Heart right ventricle (tissue), 16 donors: ENCODE data around the gene OTUD7B. TPM values are rescaled to one million over a fixed set of nuclear protein-coding genes. Genes with fewer than 3 reads are reported as not detected.

Experiments used
- ATAC-seq, 8 donors: fragments of 200-7000 bp; cut with Tn5 transposase; one replicate each; pipeline ENCODE4 v1.9.1; 2020; ENCODE audit warnings: mild to moderate bottlenecking in 8 of 8, moderate library complexity in 8 of 8, moderate number of reproducible peaks in 1 of 8
- DNase-seq, 2 donors: peaks; one replicate each; pipeline ENCODE4 v3.0.0-alpha.2; 2020
- H3K27ac ChIP-seq, 10 donors: fragments of 200-600 bp; sonication (generic) in 2 of 10; one replicate each; pipeline versions ENCODE4 v1.5.0 to v1.8.0; 2020 to 2022; ENCODE audit warnings: mild to moderate bottlenecking in 3 of 10
- H3K27me3 ChIP-seq, 7 donors: fragments of 200-600 bp; one replicate each; pipeline ENCODE4 v1.8.0; 2021 to 2022; ENCODE audit warnings: mild to moderate bottlenecking in 2 of 7
- H3K36me3 ChIP-seq, 9 donors: fragments of 200-600 bp; sonication (generic) in 1 of 9; one replicate each; pipeline versions ENCODE4 v1.5.0 to v1.8.0; 2020 to 2022; ENCODE audit warnings: mild to moderate bottlenecking in 2 of 9
- H3K4me1 ChIP-seq, 9 donors: fragments of 200-600 bp; sonication (generic) in 1 of 9; one replicate each; pipeline versions ENCODE4 v1.5.0 to v1.8.0; 2020 to 2022; ENCODE audit warnings: mild to moderate bottlenecking in 4 of 9
- H3K4me3 ChIP-seq, 10 donors: fragments of 200-600 bp; sonication (generic) in 2 of 10; one replicate each; pipeline versions ENCODE4 v1.5.0 to v1.8.0; 2020 to 2022; ENCODE audit warnings: mild to moderate bottlenecking in 7 of 10, moderate library complexity in 2 of 10
- H3K9me3 ChIP-seq, 11 donors: fragments of 200-600 bp in 10 of 11; sonication (generic) in 2 of 11; one replicate each; pipeline versions ENCODE4 v1.5.0 to v1.8.0; 2013 to 2022; ENCODE audit warnings: mild to moderate bottlenecking in 2 of 11, control low read depth in 1 of 11, moderate library complexity in 1 of 11
- WGBS, 2 donors: extraction: QIAGEN DNeasy Blood & Tissue Kit; methylation state at CpG; one replicate each; pipeline ENCODE4 v1.1.7; 2013; ENCODE audit warnings: inconsistent platforms in 1 of 2; 5-methylcytosine and 5-hydroxymethylcytosine counted together
- intact Hi-C, 10 donors: fragments of 100-400 bp; cut with DNase I; formaldehyde crosslinking; loops; one replicate each; pipeline versions ENCODE4 v1.11.1 to v1.14.2; 2022
- polyA plus RNA-seq, 2 donors: library from polyadenylated mRNA; stranded (reverse); fragments of 200-250 nt; gene quantifications; one replicate each; pipeline ENCODE4 v1.2.3, GENCODE V29; 2013
- total RNA-seq, 10 donors: library from RNA; stranded (reverse); fragmentation: NEBNext Ultra II Directional in 3 of 10; extraction: Animal tissue kit (Norgen Biotek cat#: 25700) in 3 of 10; gene quantifications; one replicate each; pipeline versions ENCODE4 v1.2.1 to v1.2.4, GENCODE V29; 2021 to 2023
- TF ChIP-seq, protein P1 (sequence below), 9 donors: fragments of 200-600 bp; sonication (generic) in 2 of 9; IDR thresholded peaks; one replicate each; pipeline versions ENCODE4 v1.5.0 to v1.8.0; 2021 to 2022; ENCODE audit warnings: antibody characterized with exemption in 9 of 9, mild to moderate bottlenecking in 5 of 9, moderate library complexity in 1 of 9
- donor health status: Arrhythmogenic right ventricular cardiomyopathy.
- donor health status: ischemic (EF 13 %, LVEDD 7.1; RV severe dilation, severe dysfunction).
- donor health status: healthy with polysubstance abuse.
- donor health status: DM: no; HTN: yes; CAD: no.
- donor health status: DM: no; HTN: no; CAD: no.
- donor health status: ischemic (EF 25% LVEDD 6.9; RV normal size, moderate dysfunction).
- donor health status: ischemic (EF 25% LVEDD 5.7; RV mildly dilated, moderate dysfunction).
- donor health status: healthy.
- donor health status: DM: yes; HTN: yes; CAD: no.
- donor health status: Ischemic cardiomyopathy.
- donor health status: ischemic (EF 35%, LVEDD 5.7; RV mildly dilated, moderate dysfunction).
- donor health status: nonischemic (EF 11% LVEDD 7.7; RV severe dilation, severe dysfunction).
- donor health status: DM: yes; HTN: yes; CAD: no.
- donor health status: PGD.
- donor health status: ischemic (EF 29% LVEDD 5.4; RV normal size, mild dysfunction).
- donor health status: nonischemic (EF 23%, LVEDD 6.1; RV moderate dilation, normal function).

The OTUD7B gene
- total and polyA plus RNA-seq, 12 donors, result 3.1 to 34.4 (median 28.1) TPM

DNA sequence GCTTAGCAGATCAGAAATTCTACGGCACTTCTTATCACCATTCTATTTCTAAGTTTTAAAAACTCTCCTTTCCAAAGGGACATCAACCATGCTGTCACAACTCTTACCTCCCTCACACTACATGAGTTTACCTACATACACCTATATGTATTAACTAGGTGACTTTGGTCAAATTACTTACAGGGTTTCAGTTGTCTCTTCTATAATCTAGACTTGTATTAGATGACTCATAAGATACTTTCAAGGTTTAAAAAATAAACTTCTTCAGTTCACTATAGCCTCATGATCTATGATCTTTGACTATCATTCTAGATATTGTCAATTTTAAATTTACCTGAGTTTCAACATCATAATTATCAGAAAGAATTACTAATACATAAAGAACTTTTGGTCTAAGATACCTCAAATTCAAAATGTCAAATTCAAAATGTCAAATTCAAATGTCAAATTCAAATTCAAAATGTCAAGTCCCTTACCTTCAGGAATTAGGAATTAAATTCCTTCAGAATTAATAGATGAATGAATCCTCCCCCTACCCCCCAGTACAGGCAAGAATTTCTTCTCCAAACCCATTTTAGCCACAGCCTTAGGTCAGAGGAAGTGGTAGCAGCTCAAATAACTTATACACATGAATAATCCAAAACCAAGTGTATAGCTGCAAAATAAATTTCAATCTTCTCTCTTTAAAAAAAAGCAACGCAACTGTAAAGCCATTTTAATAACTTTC, 31.1 kb downstream of the OTUD7B start:
- Histone ChIP-seq H3K27ac (no peak overlapping the region), H3K27me3 (peaks cover 0 to 80% (median 0%) of the 10 kb centered on the region in 7 donors), H3K4me1 (peaks cover 2 to 25% (median 13%) of the 10 kb centered on the region in 9 donors), H3K36me3 (peaks cover 0 to 34% (median 14%) of the 10 kb centered on the region in 9 donors), H3K9me3 (no peaks in the 10 kb centered on the region), H3K4me3 (no peak overlapping the region)
- ATAC-seq (no peak), DNase-seq (no peak)
- intact Hi-C loops, result no loop called here
- TF ChIP-seq, protein P1, sequence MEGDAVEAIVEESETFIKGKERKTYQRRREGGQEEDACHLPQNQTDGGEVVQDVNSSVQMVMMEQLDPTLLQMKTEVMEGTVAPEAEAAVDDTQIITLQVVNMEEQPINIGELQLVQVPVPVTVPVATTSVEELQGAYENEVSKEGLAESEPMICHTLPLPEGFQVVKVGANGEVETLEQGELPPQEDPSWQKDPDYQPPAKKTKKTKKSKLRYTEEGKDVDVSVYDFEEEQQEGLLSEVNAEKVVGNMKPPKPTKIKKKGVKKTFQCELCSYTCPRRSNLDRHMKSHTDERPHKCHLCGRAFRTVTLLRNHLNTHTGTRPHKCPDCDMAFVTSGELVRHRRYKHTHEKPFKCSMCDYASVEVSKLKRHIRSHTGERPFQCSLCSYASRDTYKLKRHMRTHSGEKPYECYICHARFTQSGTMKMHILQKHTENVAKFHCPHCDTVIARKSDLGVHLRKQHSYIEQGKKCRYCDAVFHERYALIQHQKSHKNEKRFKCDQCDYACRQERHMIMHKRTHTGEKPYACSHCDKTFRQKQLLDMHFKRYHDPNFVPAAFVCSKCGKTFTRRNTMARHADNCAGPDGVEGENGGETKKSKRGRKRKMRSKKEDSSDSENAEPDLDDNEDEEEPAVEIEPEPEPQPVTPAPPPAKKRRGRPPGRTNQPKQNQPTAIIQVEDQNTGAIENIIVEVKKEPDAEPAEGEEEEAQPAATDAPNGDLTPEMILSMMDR (IDR thresholded peaks at IDR 0.05), result no peak
- WGBS, 2 donors, result 62 to 83% methylated on average over 2 of the region's 2 CpGs

DNA sequence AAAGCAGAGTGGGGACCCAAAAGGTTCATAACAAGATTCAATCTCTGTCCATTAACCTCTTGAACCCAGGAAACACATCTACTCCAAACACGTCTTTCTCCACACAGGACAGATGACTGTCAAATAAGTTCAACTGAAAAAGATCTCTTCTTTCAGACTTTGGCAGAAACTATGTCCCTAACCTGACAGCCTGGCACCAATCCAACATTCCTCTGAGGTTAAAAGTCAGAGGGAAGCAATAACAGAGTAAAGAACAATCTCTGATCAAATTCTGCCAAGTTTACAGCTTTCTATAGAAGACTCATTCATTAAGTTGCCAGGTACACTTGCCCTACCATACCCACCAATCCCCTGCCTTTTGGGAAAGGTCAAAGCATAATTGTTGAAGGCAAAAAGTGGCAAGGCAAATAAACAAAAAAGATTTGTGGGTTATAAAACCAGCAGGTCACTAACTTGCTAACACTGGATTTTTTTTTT, 31.9 kb downstream of the OTUD7B start:
- Histone ChIP-seq H3K4me1 (peaks cover 2 to 25% (median 13%) of the 10 kb centered on the region in 9 donors), H3K9me3 (no peaks in the 10 kb centered on the region), H3K27ac (no peak overlapping the region), H3K36me3 (peaks cover 0 to 42% (median 14%) of the 10 kb centered on the region in 9 donors), H3K27me3 (peaks cover 0 to 88% (median 0%) of the 10 kb centered on the region in 7 donors), H3K4me3 (no peak overlapping the region)
- intact Hi-C loops, result no loop called here
- ATAC-seq (no peak), DNase-seq (no peak)
- WGBS, 2 donors, result 28 to 32% methylated on average over 1 of the region's 1 CpG
- TF ChIP-seq, protein P1 (IDR thresholded peaks at IDR 0.05), result no peak

DNA sequence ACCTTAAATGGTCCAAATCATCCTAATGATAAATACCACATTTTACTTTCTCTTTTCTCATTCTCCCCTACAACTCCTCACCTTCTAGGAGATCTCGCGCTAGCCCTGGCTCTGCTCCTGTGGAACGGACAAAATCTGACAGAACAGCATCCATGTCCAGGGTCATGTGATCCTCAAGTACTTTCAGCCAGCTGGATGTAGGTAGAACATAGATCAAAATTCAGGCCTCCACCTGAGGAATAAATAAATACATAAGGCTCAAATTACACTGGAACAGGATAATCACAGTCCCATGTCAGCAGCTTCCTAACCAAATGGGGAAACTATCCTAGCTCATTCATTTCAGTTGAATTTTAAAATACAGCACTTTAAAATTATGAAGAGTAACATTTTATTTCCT, 33.2 kb downstream of the OTUD7B start:
- Histone ChIP-seq H3K27me3 (peaks cover 0 to 84% (median 0%) of the 10 kb centered on the region in 7 donors), H3K4me1 (peaks cover 2 to 25% (median 13%) of the 10 kb centered on the region in 9 donors), H3K9me3 (no peaks in the 10 kb centered on the region), H3K27ac (no peak overlapping the region), H3K36me3 (peaks cover 0 to 55% (median 26%) of the 10 kb centered on the region in 9 donors), H3K4me3 (no peak overlapping the region)
- ATAC-seq, result no peak
- WGBS, 2 donors, result 76 to 84% methylated on average over 3 of the region's 3 CpGs
- TF ChIP-seq, protein P1 (IDR thresholded peaks at IDR 0.05), result no peak
- intact Hi-C loops, result no loop called here
- no peak for DNase-seq

DNA sequence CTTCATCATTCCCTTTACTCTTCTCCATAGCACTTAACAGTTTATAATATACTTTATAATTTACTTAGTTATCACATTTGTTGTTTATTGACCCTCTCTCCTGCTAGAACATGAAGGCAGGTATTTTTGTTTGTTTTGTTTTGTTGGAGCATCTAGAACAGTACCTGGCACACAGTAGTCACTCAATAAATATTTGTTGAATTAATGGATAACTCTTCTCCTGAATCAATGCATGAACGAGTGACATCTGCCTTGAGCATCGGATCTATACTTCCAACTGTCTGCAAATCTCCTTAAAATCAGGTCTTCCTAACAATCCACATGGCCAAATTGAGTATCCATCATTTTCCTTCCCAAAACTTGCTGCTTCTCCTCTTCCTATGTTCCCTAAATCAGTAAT, 38.0 kb downstream of the OTUD7B start:
- ATAC-seq, result no peak

More for the DNA sequence above, 38.0 kb downstream of the OTUD7B start:
- Histone ChIP-seq H3K4me3 (no peak overlapping the region), H3K4me1 (peaks cover 0 to 2% (median 0%) of the 10 kb centered on the region in 9 donors), H3K27me3 (peaks cover 0 to 64% (median 0%) of the 10 kb centered on the region in 7 donors), H3K9me3 (no peaks in the 10 kb centered on the region), H3K27ac (no peak overlapping the region), H3K36me3 (peaks cover 0 to 100% (median 53%) of the 10 kb centered on the region in 9 donors)
- WGBS, 2 donors, result 93 to 95% methylated on average over 2 of the region's 2 CpGs
- DNase-seq, result no peak
- intact Hi-C loops, result loop anchor here in 2 of 10 donors (5.0 kb wide), 2 partner anchors 70 to 200 kb away; no protein-coding TSS in a partner anchor
- TF ChIP-seq, protein P1 (IDR thresholded peaks at IDR 0.05), result no peak
